Measurements from ENCODE around the gene TM4SF1. TPM values are rescaled to one million over a fixed set of nuclear protein-coding genes. Genes with fewer than 3 reads are reported as not detected.

Gene TM4SF1
- total RNA-seq, 1 experiment from 2014 or later: 27.7 TPM

- no peak overlapping the region for H3K4me3 Mint-ChIP-seq (ENCODE audit: unreplicated experiment)
- H3K27me3 Mint-ChIP-seq (ENCODE audit: insufficient read depth, unreplicated experiment): no peaks in the 10 kb centered on the region
- no peak for TF ChIP-seq CTCF (IDR thresholded peaks at IDR 0.05; ENCODE audit: unreplicated experiment)
- BruUV-seq (replicated peaks): no TSS peak
- H3K36me3 Mint-ChIP-seq (ENCODE audit: insufficient read depth, unreplicated experiment): no peaks in the 10 kb centered on the region
- no peak for DNase-seq (ENCODE audit: unreplicated experiment)
- peak overlapping the region; percentile 63 for H3K27ac Mint-ChIP-seq (ENCODE audit: low read depth, unreplicated experiment)
- peaks cover 12% of the 10 kb centered on the region for H3K4me1 Mint-ChIP-seq (ENCODE audit: insufficient read depth, unreplicated experiment)
- intact Hi-C loops (cut with micrococcal nuclease): no loop called here
- ChIA-PET CTCF (no interaction called here), POLR2A (interaction anchor here (0.6 to 2.7 kb wide), 4 partner anchors 34 to 62 kb away, joined by 3 to 10 read pairs (median 4); no protein-coding TSS in a partner anchor)
- H3K9me3 Mint-ChIP-seq (ENCODE audit: unreplicated experiment): no peaks in the 10 kb centered on the region
Observed at GRCh38 chr3:149414557-149415231, 37.2 kb upstream of the TM4SF1 start.

DNA sequence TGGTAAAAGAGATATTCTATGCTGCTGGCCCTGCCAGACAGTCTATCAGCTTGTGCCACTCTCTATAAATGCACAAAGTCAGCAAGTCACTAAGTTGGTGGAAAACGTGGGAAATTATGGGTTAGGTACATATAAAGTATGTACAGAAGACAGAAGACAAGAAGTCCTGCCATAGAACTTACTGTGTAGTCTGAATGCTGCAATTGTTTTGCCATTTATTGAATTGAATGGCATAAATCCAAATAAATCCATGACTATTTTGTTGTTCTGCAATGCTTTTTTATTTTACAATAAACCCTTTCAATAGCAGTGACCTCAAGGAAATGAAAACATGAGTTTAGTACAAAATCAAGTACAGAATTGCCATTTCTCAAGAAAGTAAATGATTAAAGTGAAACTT, 34.1 kb upstream of the TM4SF1 start:
- Mint-ChIP-seq H3K27me3 (ENCODE audit: insufficient read depth, unreplicated experiment) (no peaks in the 10 kb centered on the region), H3K36me3 (ENCODE audit: insufficient read depth, unreplicated experiment) (no peaks in the 10 kb centered on the region), H3K4me1 (ENCODE audit: insufficient read depth, unreplicated experiment) (peaks cover 5% of the 10 kb centered on the region), H3K4me3 (ENCODE audit: unreplicated experiment) (no peak overlapping the region), H3K9me3 (ENCODE audit: unreplicated experiment) (no peaks in the 10 kb centered on the region), H3K27ac (ENCODE audit: low read depth, unreplicated experiment) (no peak overlapping the region)
- no peak for DNase-seq (ENCODE audit: unreplicated experiment)
- ChIA-PET CTCF (no interaction called here), POLR2A (no interaction called here)
- no TSS peak for BruUV-seq (replicated peaks)
- no peak for TF ChIP-seq CTCF (IDR thresholded peaks at IDR 0.05; ENCODE audit: unreplicated experiment)
- intact Hi-C loops (cut with micrococcal nuclease): no loop called here

GRCh38 chr3:149409351-149409750, 31.9 kb upstream of the TM4SF1 start:
- CTCF ChIA-PET: interaction anchor here (0.6 to 0.9 kb wide), 2 partner anchors 71 to 164 kb away, joined by 3 to 5 read pairs; no protein-coding TSS in a partner anchor
- intact Hi-C loops (cut with micrococcal nuclease): no loop called here
- Mint-ChIP-seq H3K27me3 (ENCODE audit: insufficient read depth, unreplicated experiment) (no peaks in the 10 kb centered on the region), H3K9me3 (ENCODE audit: unreplicated experiment) (no peaks in the 10 kb centered on the region), H3K4me3 (ENCODE audit: unreplicated experiment) (no peak overlapping the region), H3K36me3 (ENCODE audit: insufficient read depth, unreplicated experiment) (no peaks in the 10 kb centered on the region), H3K4me1 (ENCODE audit: insufficient read depth, unreplicated experiment) (peaks cover under 1% of the 10 kb centered on the region), H3K27ac (ENCODE audit: low read depth, unreplicated experiment) (no peak overlapping the region)
- no TSS peak for BruUV-seq (replicated peaks)
- no peak for DNase-seq (ENCODE audit: unreplicated experiment)
- POLR2A ChIA-PET: interaction anchor here (1.0 kb wide), 1 partner anchor 19 kb away, joined by 3 read pairs; no protein-coding TSS in a partner anchor
- no peak for TF ChIP-seq CTCF (IDR thresholded peaks at IDR 0.05; ENCODE audit: unreplicated experiment)

DNA sequence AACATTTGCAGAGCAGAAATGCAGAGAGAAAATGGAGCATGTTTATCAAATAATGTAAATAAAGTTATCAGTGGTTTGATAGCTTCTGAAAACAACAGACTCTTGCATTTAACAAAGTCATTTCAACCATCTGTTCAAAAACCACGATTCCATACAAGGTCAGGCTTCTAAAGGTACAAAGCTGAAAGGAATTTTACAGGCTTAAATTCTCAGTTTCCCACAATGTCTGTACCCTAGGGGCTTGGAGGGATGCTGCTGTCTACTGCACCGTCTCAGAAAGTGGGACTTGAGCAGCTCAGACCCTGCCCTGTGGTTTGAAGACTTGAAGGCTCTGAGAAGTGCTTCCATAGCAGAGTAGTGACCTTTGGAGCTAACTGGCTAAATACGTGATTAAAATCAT, 30.4 kb upstream of the TM4SF1 start:
- Mint-ChIP-seq H3K27me3 (ENCODE audit: insufficient read depth, unreplicated experiment) (no peaks in the 10 kb centered on the region), H3K27ac (ENCODE audit: low read depth, unreplicated experiment) (no peak overlapping the region), H3K4me3 (ENCODE audit: unreplicated experiment) (no peak overlapping the region), H3K4me1 (ENCODE audit: insufficient read depth, unreplicated experiment) (no peaks in the 10 kb centered on the region), H3K36me3 (ENCODE audit: insufficient read depth, unreplicated experiment) (no peaks in the 10 kb centered on the region), H3K9me3 (ENCODE audit: unreplicated experiment) (no peaks in the 10 kb centered on the region)
- BruUV-seq (replicated peaks): no TSS peak
- ChIA-PET CTCF (interaction anchor here (1.0 kb wide), 1 partner anchor 56 kb away, joined by 3 read pairs; no protein-coding TSS in a partner anchor), POLR2A (interaction anchor here (1.1 kb wide), 1 partner anchor 24 kb away, joined by 3 read pairs; no protein-coding TSS in a partner anchor)
- DNase-seq (ENCODE audit: unreplicated experiment): no peak
- intact Hi-C loops (cut with micrococcal nuclease): no loop called here
- no peak for TF ChIP-seq CTCF (IDR thresholded peaks at IDR 0.05; ENCODE audit: unreplicated experiment)

Data from MCF 10A (cell line).